Uterus (tissue), 2 donors: ENCODE data around the gene NHS.

Experiments
- POLR2A ChIP-seq, 2 donors: fragments of 450-650 bp; IDR thresholded peaks; one replicate each; pipeline ENCODE4 v1.6.1; 2016; ENCODE audit warnings: antibody characterized with exemption in 2 of 2, mild to moderate bottlenecking in 1 of 2, moderate library complexity in 1 of 2
- TF ChIP-seq, protein P1 (sequence below), 4 experiments: fragments of 200-600 bp in 2 of 4; fragments of 450-650 bp in 2 of 4; sonication (generic) in 2 of 4; IDR thresholded peaks; one replicate each; pipeline ENCODE4 v1.5.1; 2016 to 2019; ENCODE audit warnings: antibody characterized with exemption in 4 of 4, mild to moderate bottlenecking in 2 of 4, moderate library complexity in 1 of 4

DNA sequence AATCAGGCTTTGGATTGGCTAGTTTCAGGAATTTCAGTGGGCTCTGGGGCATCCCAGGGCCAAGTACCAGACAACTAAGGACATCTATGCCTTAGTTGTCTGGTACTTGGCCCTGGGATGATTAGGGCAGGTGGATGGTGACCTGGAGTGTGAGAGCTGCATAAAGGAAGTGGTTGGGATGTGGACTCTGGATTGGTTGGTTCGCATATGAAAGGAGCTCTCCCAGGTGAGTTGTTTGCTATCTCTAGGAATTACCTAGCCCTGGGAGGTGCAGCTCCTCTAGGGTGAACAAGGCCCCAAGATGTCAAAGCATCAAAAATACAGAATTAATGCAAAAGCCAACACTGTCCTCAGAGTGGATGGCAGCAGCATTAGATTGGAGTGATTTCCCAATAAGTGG is 109.6 kb downstream of the NHS start:
- TF ChIP-seq, protein P1, sequence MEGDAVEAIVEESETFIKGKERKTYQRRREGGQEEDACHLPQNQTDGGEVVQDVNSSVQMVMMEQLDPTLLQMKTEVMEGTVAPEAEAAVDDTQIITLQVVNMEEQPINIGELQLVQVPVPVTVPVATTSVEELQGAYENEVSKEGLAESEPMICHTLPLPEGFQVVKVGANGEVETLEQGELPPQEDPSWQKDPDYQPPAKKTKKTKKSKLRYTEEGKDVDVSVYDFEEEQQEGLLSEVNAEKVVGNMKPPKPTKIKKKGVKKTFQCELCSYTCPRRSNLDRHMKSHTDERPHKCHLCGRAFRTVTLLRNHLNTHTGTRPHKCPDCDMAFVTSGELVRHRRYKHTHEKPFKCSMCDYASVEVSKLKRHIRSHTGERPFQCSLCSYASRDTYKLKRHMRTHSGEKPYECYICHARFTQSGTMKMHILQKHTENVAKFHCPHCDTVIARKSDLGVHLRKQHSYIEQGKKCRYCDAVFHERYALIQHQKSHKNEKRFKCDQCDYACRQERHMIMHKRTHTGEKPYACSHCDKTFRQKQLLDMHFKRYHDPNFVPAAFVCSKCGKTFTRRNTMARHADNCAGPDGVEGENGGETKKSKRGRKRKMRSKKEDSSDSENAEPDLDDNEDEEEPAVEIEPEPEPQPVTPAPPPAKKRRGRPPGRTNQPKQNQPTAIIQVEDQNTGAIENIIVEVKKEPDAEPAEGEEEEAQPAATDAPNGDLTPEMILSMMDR (IDR thresholded peaks at IDR 0.05): no peak
- no peak for TF ChIP-seq POLR2A (IDR thresholded peaks at IDR 0.05)
